NB4 (cell line): ENCODE data around the gene PNMA8B.

ENCODE experiments used
- CTCF ChIP-seq: IDR thresholded peaks from one replicate; pipeline ENCODE4 v1.5.1; 2012; ENCODE audit warnings: low read depth, low read length
- MAX ChIP-seq: IDR thresholded peaks from 2 replicates; pipeline ENCODE4 v1.6.1; 2011; ENCODE audit warnings: low read depth, low read length
- POLR2A ChIP-seq: IDR thresholded peaks from 2 replicates; pipeline ENCODE4 v1.6.1; 2011; ENCODE audit warnings: mild to moderate bottlenecking; ENCODE audit not compliant: insufficient read length; ENCODE audit errors: extremely low read depth

GRCh38 chr19:46524308-46524707, 28.6 kb upstream of the PNMA8B start:
- TF ChIP-seq CTCF (no peak), POLR2A (no peak), MAX (no peak)
